ENCODE data around the gene MS4A10. TPM values are rescaled to one million over a fixed set of nuclear protein-coding genes. Genes with fewer than 3 reads are reported as not detected.

Gene MS4A10
- total RNA-seq, 1 experiment from 2014 or later: not detected

GRCh38 chr11:60777106-60777505 is 8.0 kb upstream of the MS4A10 start:
- DNase-seq (ENCODE audit: low spot score) (no peak), ATAC-seq (no peak)
- no peak overlapping the region for H3K4me3 Mint-ChIP-seq
- ChIA-PET POLR2A (no interaction called here), CTCF (interaction anchor here (2.2 to 8.9 kb wide), 5 partner anchors 13 to 122 kb away, joined by 8 to 125 read pairs (median 24); no protein-coding TSS in a partner anchor)
- H3K27ac Mint-ChIP-seq: no peak overlapping the region
- no peaks in the 10 kb centered on the region; the same call in 1 of the 2 replicates for H3K9me3 Mint-ChIP-seq
- TF ChIP-seq ZNF138 (CRISPR knock-in tag; conservative IDR thresholded peaks at IDR 0.05) (no peak), ZNF423 (CRISPR knock-in tag; IDR thresholded peaks at IDR 0.05) (no peak), NFYB (CRISPR knock-in tag; conservative IDR thresholded peaks at IDR 0.05; ENCODE audit: low read depth) (no peak), SP1 (CRISPR knock-in tag; conservative IDR thresholded peaks at IDR 0.05) (no peak), HMGA2 (CRISPR knock-in tag; IDR thresholded peaks at IDR 0.05) (no peak), ATF6 (CRISPR knock-in tag; IDR thresholded peaks at IDR 0.05) (no peak), GTF2I (CRISPR knock-in tag; conservative IDR thresholded peaks at IDR 0.05) (no peak), ZNF512 (CRISPR knock-in tag; IDR thresholded peaks at IDR 0.05; ENCODE audit: borderline replicate concordance) (no peak), ZNF416 (CRISPR knock-in tag; IDR thresholded peaks at IDR 0.05) (no peak), SOX15 (CRISPR knock-in tag; IDR thresholded peaks at IDR 0.05) (no peak), ZNF396 (CRISPR knock-in tag; IDR thresholded peaks at IDR 0.05; ENCODE audit: borderline replicate concordance) (no peak)
- TF ChIP-seq, protein P1, sequence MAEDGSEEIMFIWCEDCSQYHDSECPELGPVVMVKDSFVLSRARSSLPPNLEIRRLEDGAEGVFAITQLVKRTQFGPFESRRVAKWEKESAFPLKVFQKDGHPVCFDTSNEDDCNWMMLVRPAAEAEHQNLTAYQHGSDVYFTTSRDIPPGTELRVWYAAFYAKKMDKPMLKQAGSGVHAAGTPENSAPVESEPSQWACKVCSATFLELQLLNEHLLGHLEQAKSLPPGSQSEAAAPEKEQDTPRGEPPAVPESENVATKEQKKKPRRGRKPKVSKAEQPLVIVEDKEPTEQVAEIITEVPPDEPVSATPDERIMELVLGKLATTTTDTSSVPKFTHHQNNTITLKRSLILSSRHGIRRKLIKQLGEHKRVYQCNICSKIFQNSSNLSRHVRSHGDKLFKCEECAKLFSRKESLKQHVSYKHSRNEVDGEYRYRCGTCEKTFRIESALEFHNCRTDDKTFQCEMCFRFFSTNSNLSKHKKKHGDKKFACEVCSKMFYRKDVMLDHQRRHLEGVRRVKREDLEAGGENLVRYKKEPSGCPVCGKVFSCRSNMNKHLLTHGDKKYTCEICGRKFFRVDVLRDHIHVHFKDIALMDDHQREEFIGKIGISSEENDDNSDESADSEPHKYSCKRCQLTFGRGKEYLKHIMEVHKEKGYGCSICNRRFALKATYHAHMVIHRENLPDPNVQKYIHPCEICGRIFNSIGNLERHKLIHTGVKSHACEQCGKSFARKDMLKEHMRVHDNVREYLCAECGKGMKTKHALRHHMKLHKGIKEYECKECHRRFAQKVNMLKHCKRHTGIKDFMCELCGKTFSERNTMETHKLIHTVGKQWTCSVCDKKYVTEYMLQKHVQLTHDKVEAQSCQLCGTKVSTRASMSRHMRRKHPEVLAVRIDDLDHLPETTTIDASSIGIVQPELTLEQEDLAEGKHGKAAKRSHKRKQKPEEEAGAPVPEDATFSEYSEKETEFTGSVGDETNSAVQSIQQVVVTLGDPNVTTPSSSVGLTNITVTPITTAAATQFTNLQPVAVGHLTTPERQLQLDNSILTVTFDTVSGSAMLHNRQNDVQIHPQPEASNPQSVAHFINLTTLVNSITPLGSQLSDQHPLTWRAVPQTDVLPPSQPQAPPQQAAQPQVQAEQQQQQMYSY (CRISPR knock-in tag; IDR thresholded peaks at IDR 0.05): no peak
- TF ChIP-seq, protein P2, sequence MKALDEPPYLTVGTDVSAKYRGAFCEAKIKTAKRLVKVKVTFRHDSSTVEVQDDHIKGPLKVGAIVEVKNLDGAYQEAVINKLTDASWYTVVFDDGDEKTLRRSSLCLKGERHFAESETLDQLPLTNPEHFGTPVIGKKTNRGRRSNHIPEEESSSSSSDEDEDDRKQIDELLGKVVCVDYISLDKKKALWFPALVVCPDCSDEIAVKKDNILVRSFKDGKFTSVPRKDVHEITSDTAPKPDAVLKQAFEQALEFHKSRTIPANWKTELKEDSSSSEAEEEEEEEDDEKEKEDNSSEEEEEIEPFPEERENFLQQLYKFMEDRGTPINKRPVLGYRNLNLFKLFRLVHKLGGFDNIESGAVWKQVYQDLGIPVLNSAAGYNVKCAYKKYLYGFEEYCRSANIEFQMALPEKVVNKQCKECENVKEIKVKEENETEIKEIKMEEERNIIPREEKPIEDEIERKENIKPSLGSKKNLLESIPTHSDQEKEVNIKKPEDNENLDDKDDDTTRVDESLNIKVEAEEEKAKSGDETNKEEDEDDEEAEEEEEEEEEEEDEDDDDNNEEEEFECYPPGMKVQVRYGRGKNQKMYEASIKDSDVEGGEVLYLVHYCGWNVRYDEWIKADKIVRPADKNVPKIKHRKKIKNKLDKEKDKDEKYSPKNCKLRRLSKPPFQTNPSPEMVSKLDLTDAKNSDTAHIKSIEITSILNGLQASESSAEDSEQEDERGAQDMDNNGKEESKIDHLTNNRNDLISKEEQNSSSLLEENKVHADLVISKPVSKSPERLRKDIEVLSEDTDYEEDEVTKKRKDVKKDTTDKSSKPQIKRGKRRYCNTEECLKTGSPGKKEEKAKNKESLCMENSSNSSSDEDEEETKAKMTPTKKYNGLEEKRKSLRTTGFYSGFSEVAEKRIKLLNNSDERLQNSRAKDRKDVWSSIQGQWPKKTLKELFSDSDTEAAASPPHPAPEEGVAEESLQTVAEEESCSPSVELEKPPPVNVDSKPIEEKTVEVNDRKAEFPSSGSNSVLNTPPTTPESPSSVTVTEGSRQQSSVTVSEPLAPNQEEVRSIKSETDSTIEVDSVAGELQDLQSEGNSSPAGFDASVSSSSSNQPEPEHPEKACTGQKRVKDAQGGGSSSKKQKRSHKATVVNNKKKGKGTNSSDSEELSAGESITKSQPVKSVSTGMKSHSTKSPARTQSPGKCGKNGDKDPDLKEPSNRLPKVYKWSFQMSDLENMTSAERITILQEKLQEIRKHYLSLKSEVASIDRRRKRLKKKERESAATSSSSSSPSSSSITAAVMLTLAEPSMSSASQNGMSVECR (CRISPR knock-in tag; IDR thresholded peaks at IDR 0.05; ENCODE audit: borderline replicate concordance): no peak
- H3K4me1 Mint-ChIP-seq: peaks cover 7% of the 10 kb centered on the region
- peaks cover 5% of the 10 kb centered on the region; the same call in 1 of the 2 replicates for H3K27me3 Mint-ChIP-seq (ENCODE audit: low read depth)
- H3K36me3 Mint-ChIP-seq: no peaks in the 10 kb centered on the region

DNA sequence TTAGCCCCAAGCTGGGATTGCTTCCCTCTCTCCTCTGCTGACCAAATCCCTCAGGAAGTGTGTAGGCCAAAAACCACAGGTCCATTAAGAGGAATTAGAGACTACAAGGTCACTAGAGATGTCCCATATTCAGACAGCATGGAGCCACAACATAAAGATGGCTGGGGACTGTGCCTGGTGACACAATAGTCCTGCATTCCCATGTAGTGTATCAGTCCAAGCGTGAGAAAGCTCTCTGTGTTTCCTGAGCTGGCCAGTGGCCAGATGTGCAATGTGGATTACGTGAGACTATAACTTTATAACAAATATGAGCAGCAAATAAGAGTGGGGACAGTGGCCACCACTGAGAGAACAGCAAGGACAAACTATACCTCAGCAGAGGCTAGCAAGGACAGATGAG is 7.6 kb upstream of the MS4A10 start:
- Mint-ChIP-seq H3K9me3 (no peaks in the 10 kb centered on the region; the same call in 1 of the 2 replicates), H3K36me3 (no peaks in the 10 kb centered on the region), H3K27ac (no peak overlapping the region), H3K4me3 (no peak overlapping the region), H3K4me1 (peaks cover 7% of the 10 kb centered on the region), H3K27me3 (ENCODE audit: low read depth) (peaks cover 5% of the 10 kb centered on the region; the same call in 1 of the 2 replicates)
- ATAC-seq (no peak), DNase-seq (ENCODE audit: low spot score) (no peak)
- CTCF ChIA-PET: interaction anchor here (3.3 to 8.9 kb wide), 3 partner anchors 13 to 122 kb away, joined by 20 to 125 read pairs (median 76); no protein-coding TSS in a partner anchor
- POLR2A ChIA-PET: no interaction called here
- TF ChIP-seq ZNF232 (CRISPR knock-in tag; IDR thresholded peaks at IDR 0.05) (no peak), TP53 (CRISPR knock-in tag; IDR thresholded peaks at IDR 0.05) (no peak), ERG (CRISPR knock-in tag; IDR thresholded peaks at IDR 0.05) (no peak), NFATC4 (CRISPR knock-in tag; IDR thresholded peaks at IDR 0.05) (no peak), SOX15 (CRISPR knock-in tag; IDR thresholded peaks at IDR 0.05) (no peak), ATF6 (CRISPR knock-in tag; IDR thresholded peaks at IDR 0.05) (no peak)
- TF ChIP-seq, protein P3, sequence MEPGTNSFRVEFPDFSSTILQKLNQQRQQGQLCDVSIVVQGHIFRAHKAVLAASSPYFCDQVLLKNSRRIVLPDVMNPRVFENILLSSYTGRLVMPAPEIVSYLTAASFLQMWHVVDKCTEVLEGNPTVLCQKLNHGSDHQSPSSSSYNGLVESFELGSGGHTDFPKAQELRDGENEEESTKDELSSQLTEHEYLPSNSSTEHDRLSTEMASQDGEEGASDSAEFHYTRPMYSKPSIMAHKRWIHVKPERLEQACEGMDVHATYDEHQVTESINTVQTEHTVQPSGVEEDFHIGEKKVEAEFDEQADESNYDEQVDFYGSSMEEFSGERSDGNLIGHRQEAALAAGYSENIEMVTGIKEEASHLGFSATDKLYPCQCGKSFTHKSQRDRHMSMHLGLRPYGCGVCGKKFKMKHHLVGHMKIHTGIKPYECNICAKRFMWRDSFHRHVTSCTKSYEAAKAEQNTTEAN (CRISPR knock-in tag; IDR thresholded peaks at IDR 0.05): no peak

Data from WTC11 (cell line).